ENCODE measurements around the gene APOL1. TPM values are rescaled to one million over a fixed set of nuclear protein-coding genes. Genes with fewer than 3 reads are reported as not detected.

The APOL1 gene
- total RNA-seq, 1 experiment from 2014 or later, result 0.30 TPM

GRCh38 chr22:36213586-36213985 lies 39.3 kb upstream of the APOL1 start:
- no peaks in the 10 kb centered on the region for H3K4me1 ChIP-seq (ENCODE audit: control insufficient read depth in 1 of 2, insufficient read depth in 2 of 2, low read length in 2 of 2)
- no peaks in the 10 kb centered on the region for H3K36me3 ChIP-seq (ENCODE audit: control insufficient read depth in 1 of 2, insufficient read depth in 2 of 2, low read length in 2 of 2)
- no peak for ATAC-seq

More at GRCh38 chr22:36213586-36213985, 39.3 kb upstream of the APOL1 start:
- Histone ChIP-seq H3K9ac (ENCODE audit: low read length) (no peak overlapping the region), H3K27ac (ENCODE audit: low read depth, low read length) (no peak overlapping the region), H2AFZ (ENCODE audit: low read depth, low read length, poor library complexity, severe bottlenecking) (no peak overlapping the region), H4K20me1 (ENCODE audit: insufficient read depth) (no peaks in the 10 kb centered on the region), H3K9me3 (ENCODE audit: control insufficient read depth in 1 of 2, insufficient read depth in 1 of 2, low read depth in 1 of 2, low read length in 2 of 2) (no peaks in the 10 kb centered on the region), H3K27me3 (ENCODE audit: insufficient read depth, low read length) (peaks cover 29% of the 10 kb centered on the region), H3K4me3 (replicated peaks in 1 of 2; ENCODE audit: low read depth in 1 of 2, low read length in 2 of 2) (no peak overlapping the region), H3K9me2 (ENCODE audit: insufficient read depth) (no peaks in the 10 kb centered on the region), H3K79me2 (ENCODE audit: insufficient read depth, low read length) (no peaks in the 10 kb centered on the region), H3K4me2 (ENCODE audit: low read length) (no peak overlapping the region)
- CTCF ChIA-PET, result no interaction called here
- DNase-seq (ENCODE audit: low read depth, low spot score), result no peak
- no TSS peak for BruUV-seq (replicated peaks)
- RAD21 ChIA-PET (ENCODE audit: low non-redundant PET in 1 of 2, low total read pairs in 2 of 2, uncharacterized antibody in 2 of 2, unreplicated experiment in 2 of 2), result no interaction called here
- intact Hi-C loops (cut with micrococcal nuclease), result no loop called here
- TF ChIP-seq REST (IDR thresholded peaks at IDR 0.05; ENCODE audit: low read depth), result no peak
- TF ChIP-seq RAD21 (IDR thresholded peaks at IDR 0.05; ENCODE audit: low read depth), result no peak
- TF ChIP-seq SP1 (IDR thresholded peaks at IDR 0.05; ENCODE audit: low read depth), result no peak
- no peak for TF ChIP-seq ATF3 (IDR thresholded peaks at IDR 0.05)
- no peak for TF ChIP-seq POLR2A (IDR thresholded peaks at IDR 0.05; ENCODE audit: borderline replicate concordance, extremely low read depth, insufficient read depth, insufficient read length)
- no peak for TF ChIP-seq TCF7L2 (IDR thresholded peaks at IDR 0.05; ENCODE audit: borderline replicate concordance, extremely low read depth, insufficient read depth, insufficient read length)
- TF ChIP-seq ZFX (IDR thresholded peaks at IDR 0.05), result no peak
- TF ChIP-seq SRF (IDR thresholded peaks at IDR 0.05; ENCODE audit: low read depth), result no peak
- no peak for TF ChIP-seq EGR1 (IDR thresholded peaks at IDR 0.05; ENCODE audit: low read depth)
- no peak for TF ChIP-seq SIN3A (IDR thresholded peaks at IDR 0.05; ENCODE audit: low read depth)
- TF ChIP-seq MAX (IDR thresholded peaks at IDR 0.05), result no peak
- TF ChIP-seq, protein P1, sequence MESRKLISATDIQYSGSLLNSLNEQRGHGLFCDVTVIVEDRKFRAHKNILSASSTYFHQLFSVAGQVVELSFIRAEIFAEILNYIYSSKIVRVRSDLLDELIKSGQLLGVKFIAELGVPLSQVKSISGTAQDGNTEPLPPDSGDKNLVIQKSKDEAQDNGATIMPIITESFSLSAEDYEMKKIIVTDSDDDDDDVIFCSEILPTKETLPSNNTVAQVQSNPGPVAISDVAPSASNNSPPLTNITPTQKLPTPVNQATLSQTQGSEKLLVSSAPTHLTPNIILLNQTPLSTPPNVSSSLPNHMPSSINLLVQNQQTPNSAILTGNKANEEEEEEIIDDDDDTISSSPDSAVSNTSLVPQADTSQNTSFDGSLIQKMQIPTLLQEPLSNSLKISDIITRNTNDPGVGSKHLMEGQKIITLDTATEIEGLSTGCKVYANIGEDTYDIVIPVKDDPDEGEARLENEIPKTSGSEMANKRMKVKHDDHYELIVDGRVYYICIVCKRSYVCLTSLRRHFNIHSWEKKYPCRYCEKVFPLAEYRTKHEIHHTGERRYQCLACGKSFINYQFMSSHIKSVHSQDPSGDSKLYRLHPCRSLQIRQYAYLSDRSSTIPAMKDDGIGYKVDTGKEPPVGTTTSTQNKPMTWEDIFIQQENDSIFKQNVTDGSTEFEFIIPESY (IDR thresholded peaks at IDR 0.05; ENCODE audit: extremely low read depth, insufficient replicate concordance, low read length), result no peak
- TF ChIP-seq ELF1 (IDR thresholded peaks at IDR 0.05; ENCODE audit: borderline replicate concordance, low read depth), result no peak
- no peak for TF ChIP-seq CBX3 (IDR thresholded peaks at IDR 0.05; ENCODE audit: low read depth)
- TF ChIP-seq EZH2phosphoT487 (IDR thresholded peaks at IDR 0.05; ENCODE audit: borderline replicate concordance), result no peak
- TF ChIP-seq FOSL1 (IDR thresholded peaks at IDR 0.05; ENCODE audit: low read depth), result no peak
- no peak for TF ChIP-seq JUND (IDR thresholded peaks at IDR 0.05)
- no peak for TF ChIP-seq ZNF274 (IDR thresholded peaks at IDR 0.05; ENCODE audit: low read depth, low read length)
- POLR2A ChIA-PET, result no interaction called here

All from HCT116 (cell line).